Cardiac muscle cell (in vitro differentiated cells and primary cell): ENCODE data around the gene EPB41L1. TPM values are rescaled to one million over a fixed set of nuclear protein-coding genes. Genes with fewer than 3 reads are reported as not detected.

Source experiments
- DNase-seq, 2 donors: peaks; one replicate each; pipeline versions ENCODE4 v3.0.0 to v3.0.0-alpha.2; 2010 to 2017; ENCODE audit warnings: low read depth in 1 of 2, low spot score in 1 of 2
- H3K27ac ChIP-seq: fragments of 200-600 bp; sonication (generic); 2 replicates; pipeline ENCODE4 v1.5.1; 2016
- H3K27me3 ChIP-seq: fragments of 200-600 bp; sonication (generic); 2 replicates; pipeline ENCODE4 v1.6.0; 2016; ENCODE audit warnings: control low read depth
- H3K36me3 ChIP-seq: fragments of 200-600 bp; sonication (generic); 2 replicates; pipeline ENCODE4 v1.5.1; 2016; ENCODE audit warnings: control low read depth
- H3K4me1 ChIP-seq: fragments of 200-600 bp; sonication (generic); 2 replicates; pipeline ENCODE4 v1.8.1; 2017; ENCODE audit warnings: low read depth, mild to moderate bottlenecking, mixed run types
- H3K4me3 ChIP-seq: fragments of 200-600 bp; sonication (generic); 2 replicates; pipeline ENCODE4 v1.5.1; 2016; ENCODE audit warnings: mild to moderate bottlenecking
- H3K9me3 ChIP-seq: fragments of 200-600 bp; sonication (generic); 2 replicates; pipeline ENCODE4 v1.5.1; 2017; ENCODE audit warnings: low read depth, mild to moderate bottlenecking, control low read depth
- polyA plus RNA-seq: library from polyadenylated mRNA; unstranded; fragments of >200 nt; fragmentation: Nextera tagmentation; extraction: Ambion mirVana; gene quantifications from 2 replicates; pipeline ENCODE4 v1.2.1, GENCODE V29; 2016
- total RNA-seq: library from RNA; depleted of rRNA; stranded (reverse); fragments of >200 nt; gene quantifications from 2 replicates; pipeline ENCODE4 v1.2.3, GENCODE V29; 2016
- TF ChIP-seq, protein P1 (sequence below): IDR thresholded peaks from 2 replicates; pipeline ENCODE4 v1.5.1; 2012; ENCODE audit warnings: low read depth, mild to moderate bottlenecking, low read length

Gene EPB41L1
- total and polyA plus RNA-seq, 2 experiments from 2014 or later = 34.3 to 83.5 TPM

DNA sequence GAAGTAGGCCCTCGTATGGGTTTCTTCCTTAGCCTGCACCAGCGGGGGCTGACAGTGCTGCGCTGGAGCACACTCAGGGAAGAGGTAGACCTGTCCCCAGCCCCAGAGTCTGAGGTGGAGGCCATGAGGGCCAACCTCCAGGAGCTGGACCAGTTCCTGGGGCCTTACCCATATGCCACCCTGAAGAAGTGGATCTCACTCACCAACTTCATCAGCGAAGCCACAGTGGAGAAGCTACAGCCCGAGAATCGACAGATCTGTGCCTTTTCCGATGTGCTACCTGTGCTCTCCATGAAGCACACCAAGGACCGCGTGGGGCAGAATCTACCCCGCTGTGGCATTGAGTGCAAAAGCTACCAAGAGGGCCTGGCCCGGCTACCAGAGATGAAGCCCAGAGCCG is 85.5 kb downstream of the EPB41L1 start:
- no peaks in the 10 kb centered on the region for H3K27me3 ChIP-seq
- TF ChIP-seq, protein P1, sequence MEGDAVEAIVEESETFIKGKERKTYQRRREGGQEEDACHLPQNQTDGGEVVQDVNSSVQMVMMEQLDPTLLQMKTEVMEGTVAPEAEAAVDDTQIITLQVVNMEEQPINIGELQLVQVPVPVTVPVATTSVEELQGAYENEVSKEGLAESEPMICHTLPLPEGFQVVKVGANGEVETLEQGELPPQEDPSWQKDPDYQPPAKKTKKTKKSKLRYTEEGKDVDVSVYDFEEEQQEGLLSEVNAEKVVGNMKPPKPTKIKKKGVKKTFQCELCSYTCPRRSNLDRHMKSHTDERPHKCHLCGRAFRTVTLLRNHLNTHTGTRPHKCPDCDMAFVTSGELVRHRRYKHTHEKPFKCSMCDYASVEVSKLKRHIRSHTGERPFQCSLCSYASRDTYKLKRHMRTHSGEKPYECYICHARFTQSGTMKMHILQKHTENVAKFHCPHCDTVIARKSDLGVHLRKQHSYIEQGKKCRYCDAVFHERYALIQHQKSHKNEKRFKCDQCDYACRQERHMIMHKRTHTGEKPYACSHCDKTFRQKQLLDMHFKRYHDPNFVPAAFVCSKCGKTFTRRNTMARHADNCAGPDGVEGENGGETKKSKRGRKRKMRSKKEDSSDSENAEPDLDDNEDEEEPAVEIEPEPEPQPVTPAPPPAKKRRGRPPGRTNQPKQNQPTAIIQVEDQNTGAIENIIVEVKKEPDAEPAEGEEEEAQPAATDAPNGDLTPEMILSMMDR = no peak
- H3K4me3 ChIP-seq = no peak overlapping the region
- H3K27ac ChIP-seq = no peak overlapping the region
- peaks cover 38% of the 10 kb centered on the region for H3K36me3 ChIP-seq
- peaks cover 11% of the 10 kb centered on the region for H3K4me1 ChIP-seq
- DNase-seq = no peak
- H3K9me3 ChIP-seq = no peaks in the 10 kb centered on the region

GRCh38 chr20:36241678-36242077 is 87.1 kb downstream of the EPB41L1 start:
- no peaks in the 10 kb centered on the region for H3K27me3 ChIP-seq
- H3K4me1 ChIP-seq = peaks cover 7% of the 10 kb centered on the region
- H3K36me3 ChIP-seq = peaks cover 51% of the 10 kb centered on the region
- no peak overlapping the region for H3K27ac ChIP-seq
- TF ChIP-seq, protein P1 = no peak
- DNase-seq = no peak
- no peak overlapping the region for H3K4me3 ChIP-seq
- no peaks in the 10 kb centered on the region for H3K9me3 ChIP-seq

GRCh38 chr20:36243726-36244125 is 89.2 kb downstream of the EPB41L1 start:
- Histone ChIP-seq H3K36me3 (peaks cover 62% of the 10 kb centered on the region), H3K27ac (no peak overlapping the region), H3K9me3 (no peaks in the 10 kb centered on the region), H3K4me1 (no peaks in the 10 kb centered on the region), H3K27me3 (no peaks in the 10 kb centered on the region), H3K4me3 (no peak overlapping the region)
- TF ChIP-seq, protein P1 = no peak
- no peak for DNase-seq

GRCh38 chr20:36246401-36246800 is 91.9 kb downstream of the EPB41L1 start:
- no peak overlapping the region for H3K4me3 ChIP-seq
- no peaks in the 10 kb centered on the region for H3K9me3 ChIP-seq
- TF ChIP-seq, protein P1 = no peak
- peaks cover 53% of the 10 kb centered on the region for H3K36me3 ChIP-seq
- no peak overlapping the region for H3K27ac ChIP-seq
- H3K4me1 ChIP-seq = peaks cover 5% of the 10 kb centered on the region
- H3K27me3 ChIP-seq = no peaks in the 10 kb centered on the region
- no peak for DNase-seq

DNA sequence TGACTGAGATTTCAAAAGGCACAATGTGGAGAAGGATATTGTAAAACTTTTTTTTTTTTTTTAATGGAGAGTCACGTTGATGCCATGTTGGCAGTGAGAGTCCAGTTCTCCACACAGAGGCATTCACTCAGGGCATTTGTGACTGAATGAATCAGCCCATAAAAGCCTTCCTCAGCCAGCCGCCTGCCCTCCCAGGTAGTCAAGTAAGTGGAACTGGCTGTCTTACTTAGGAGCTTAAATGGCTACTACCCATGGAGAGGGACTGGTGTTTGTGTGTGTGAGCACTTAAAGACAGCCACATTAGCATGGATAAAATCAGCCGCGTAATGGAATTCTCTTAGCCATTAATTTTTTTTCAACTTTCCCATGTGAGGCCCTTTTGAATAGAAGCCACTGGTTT is 94.3 kb downstream of the EPB41L1 start:
- H3K4me3 ChIP-seq = no peak overlapping the region
- H3K9me3 ChIP-seq = no peaks in the 10 kb centered on the region
- no peaks in the 10 kb centered on the region for H3K27me3 ChIP-seq
- peaks cover 5% of the 10 kb centered on the region for H3K4me1 ChIP-seq
- no peak overlapping the region for H3K27ac ChIP-seq
- no peak for DNase-seq
- H3K36me3 ChIP-seq = peaks cover 41% of the 10 kb centered on the region
- TF ChIP-seq, protein P1 = no peak

- TF ChIP-seq, protein P1 = no peak
- peaks cover 5% of the 10 kb centered on the region for H3K4me1 ChIP-seq
- no peaks in the 10 kb centered on the region for H3K27me3 ChIP-seq
- peaks cover 36% of the 10 kb centered on the region for H3K36me3 ChIP-seq
- no peak overlapping the region for H3K27ac ChIP-seq
- DNase-seq = no peak
- no peak overlapping the region for H3K4me3 ChIP-seq
- no peaks in the 10 kb centered on the region for H3K9me3 ChIP-seq
Observed at GRCh38 chr20:36249450-36249849, 94.9 kb downstream of the EPB41L1 start.
